Left ventricle myocardium inferior (tissue), 1 donor: ENCODE data around the gene EFCAB13. TPM values are rescaled to one million over a fixed set of nuclear protein-coding genes. Genes with fewer than 3 reads are reported as not detected.

ENCODE experiments used
- DNase-seq: peaks from one replicate; pipeline ENCODE4 v3.0.0-alpha.2; 2020
- H3K27ac ChIP-seq: fragments of 200-600 bp; replicated peaks from 2 replicates; pipeline ENCODE4 v1.8.0; 2021
- H3K27me3 ChIP-seq: fragments of 200-600 bp; 2 replicates; pipeline ENCODE4 v1.8.0; 2021; ENCODE audit warnings: low read depth
- H3K36me3 ChIP-seq: fragments of 200-600 bp; 2 replicates; pipeline ENCODE4 v1.8.0; 2021
- H3K4me1 ChIP-seq: fragments of 200-600 bp; 2 replicates; pipeline ENCODE4 v1.8.0; 2021
- H3K4me3 ChIP-seq: fragments of 200-600 bp; 2 replicates; pipeline ENCODE4 v1.8.0; 2021; ENCODE audit warnings: mild to moderate bottlenecking, moderate library complexity
- H3K9me3 ChIP-seq: fragments of 200-600 bp; replicated peaks from 2 replicates; pipeline ENCODE4 v1.8.0; 2021
- CTCF ChIP-seq: fragments of 200-600 bp; IDR thresholded peaks from 2 replicates; pipeline ENCODE4 v1.8.0; 2021; ENCODE audit warnings: antibody characterized with exemption, mild to moderate bottlenecking, borderline replicate concordance
- intact Hi-C: fragments of 100-400 bp; cut with micrococcal nuclease; formaldehyde crosslinking; loops from one replicate; pipeline ENCODE4 v1.11.0; 2022
- total RNA-seq: library from RNA; stranded (reverse); fragmentation: NEBNext Ultra II Directional; extraction: Animal tissue kit (Norgen Biotek cat#: 25700); gene quantifications from one replicate; pipeline ENCODE4 v1.2.1, GENCODE V29; 2021
- donor health status: DM: no; HTN: yes; CAD: no; lungs with severe emphysema.

EFCAB13 gene
- total RNA-seq, 1 donor from 2014 or later, result 2.6 TPM

DNA sequence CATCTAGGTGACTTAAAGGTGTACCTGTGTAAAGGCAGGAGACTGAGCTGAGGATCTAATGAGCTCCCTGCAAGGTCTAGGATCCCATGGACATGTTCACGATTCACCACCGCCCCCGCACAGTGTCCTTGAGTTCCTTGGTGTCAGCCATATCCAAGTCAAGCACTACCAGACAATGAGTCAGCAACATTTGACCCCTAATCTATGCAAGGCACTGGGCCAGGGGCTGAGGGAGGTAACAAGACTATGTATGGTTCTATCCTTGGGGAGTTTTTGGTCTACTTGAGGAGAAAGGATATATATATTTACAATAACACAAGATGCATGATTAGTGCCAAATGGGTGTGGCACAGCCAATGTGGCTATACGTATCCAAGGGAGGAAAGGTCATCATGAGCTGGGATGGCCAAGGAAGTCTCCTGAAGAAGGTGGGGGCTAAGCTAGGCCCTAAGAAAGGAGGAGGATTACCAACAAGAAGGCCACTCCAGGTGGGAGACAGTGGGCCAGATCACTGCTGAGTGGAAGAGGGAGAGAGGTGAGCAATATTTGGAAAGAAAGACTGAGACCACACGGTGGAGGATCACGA is 35.1 kb upstream of the EFCAB13 start:
- Histone ChIP-seq H3K27me3 (no peaks in the 10 kb centered on the region), H3K4me3 (no peak overlapping the region), H3K36me3 (peaks cover 53% of the 10 kb centered on the region), H3K9me3 (no peaks in the 10 kb centered on the region), H3K4me1 (peaks cover 4% of the 10 kb centered on the region), H3K27ac (no peak overlapping the region)
- TF ChIP-seq CTCF, result no peak
- DNase-seq, result no peak
- intact Hi-C loops, result no loop called here

DNA sequence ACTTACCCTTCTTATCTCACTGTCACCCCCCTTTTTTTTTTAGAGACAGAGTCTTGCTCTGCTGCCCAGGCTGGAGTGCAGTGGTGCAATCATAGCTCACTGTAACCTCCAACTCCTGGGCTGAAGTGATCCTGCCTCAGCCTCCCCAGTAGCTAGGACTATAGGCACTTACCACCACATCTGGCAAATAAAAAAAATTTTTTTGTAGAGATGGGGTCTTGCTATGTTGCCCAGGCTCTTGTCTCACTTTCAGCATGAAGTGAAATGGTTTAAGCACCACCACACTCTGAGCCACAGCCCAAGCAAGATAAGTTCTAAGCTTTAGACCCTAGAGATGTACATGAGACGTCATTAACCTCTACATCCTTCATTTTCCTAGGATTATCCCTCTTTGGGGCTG is 34.5 kb upstream of the EFCAB13 start:
- H3K36me3 ChIP-seq, result peaks cover 53% of the 10 kb centered on the region
- no peaks in the 10 kb centered on the region for H3K9me3 ChIP-seq
- H3K27ac ChIP-seq, result no peak overlapping the region
- no peak for TF ChIP-seq CTCF
- DNase-seq, result no peak
- H3K4me3 ChIP-seq, result no peak overlapping the region
- H3K4me1 ChIP-seq, result peaks cover 4% of the 10 kb centered on the region
- intact Hi-C loops, result no loop called here
- H3K27me3 ChIP-seq, result no peaks in the 10 kb centered on the region

GRCh38 chr17:47290870-47291241 is 32.9 kb upstream of the EFCAB13 start:
- no peak overlapping the region for H3K4me3 ChIP-seq
- H3K27me3 ChIP-seq, result no peaks in the 10 kb centered on the region
- peaks cover 13% of the 10 kb centered on the region for H3K4me1 ChIP-seq
- no peaks in the 10 kb centered on the region for H3K9me3 ChIP-seq
- H3K27ac ChIP-seq, result no peak overlapping the region
- intact Hi-C loops, result no loop called here
- H3K36me3 ChIP-seq, result peaks cover 53% of the 10 kb centered on the region
- no peak for DNase-seq
- TF ChIP-seq CTCF, result no peak

GRCh38 chr17:47291242-47291873 is 32.4 kb upstream of the EFCAB13 start:
- no peak for TF ChIP-seq CTCF
- no peak for DNase-seq
- intact Hi-C loops, result no loop called here
- Histone ChIP-seq H3K27me3 (no peaks in the 10 kb centered on the region), H3K27ac (no peak overlapping the region), H3K9me3 (no peaks in the 10 kb centered on the region), H3K36me3 (peaks cover 53% of the 10 kb centered on the region), H3K4me3 (no peak overlapping the region), H3K4me1 (peaks cover 13% of the 10 kb centered on the region)

- DNase-seq, result no peak
- Histone ChIP-seq H3K4me3 (no peak overlapping the region), H3K36me3 (peaks cover 52% of the 10 kb centered on the region), H3K4me1 (peaks cover 13% of the 10 kb centered on the region), H3K27me3 (no peaks in the 10 kb centered on the region), H3K9me3 (no peaks in the 10 kb centered on the region), H3K27ac (no peak overlapping the region)
- intact Hi-C loops, result no loop called here
- no peak for TF ChIP-seq CTCF
Observed at GRCh38 chr17:47292206-47292605, 31.5 kb upstream of the EFCAB13 start.
